HG03521 (cell line): ENCODE results near the gene DNM2.

ENCODE experiments used
- ATAC-seq: cut with Tn5 transposase; IDR thresholded peaks from one replicate; pipeline ENCODE4 v1.9.1; 2021; ENCODE audit warnings: mild to moderate bottlenecking, moderate library complexity; ENCODE audit not compliant: unreplicated experiment

Gene DNM2

DNA sequence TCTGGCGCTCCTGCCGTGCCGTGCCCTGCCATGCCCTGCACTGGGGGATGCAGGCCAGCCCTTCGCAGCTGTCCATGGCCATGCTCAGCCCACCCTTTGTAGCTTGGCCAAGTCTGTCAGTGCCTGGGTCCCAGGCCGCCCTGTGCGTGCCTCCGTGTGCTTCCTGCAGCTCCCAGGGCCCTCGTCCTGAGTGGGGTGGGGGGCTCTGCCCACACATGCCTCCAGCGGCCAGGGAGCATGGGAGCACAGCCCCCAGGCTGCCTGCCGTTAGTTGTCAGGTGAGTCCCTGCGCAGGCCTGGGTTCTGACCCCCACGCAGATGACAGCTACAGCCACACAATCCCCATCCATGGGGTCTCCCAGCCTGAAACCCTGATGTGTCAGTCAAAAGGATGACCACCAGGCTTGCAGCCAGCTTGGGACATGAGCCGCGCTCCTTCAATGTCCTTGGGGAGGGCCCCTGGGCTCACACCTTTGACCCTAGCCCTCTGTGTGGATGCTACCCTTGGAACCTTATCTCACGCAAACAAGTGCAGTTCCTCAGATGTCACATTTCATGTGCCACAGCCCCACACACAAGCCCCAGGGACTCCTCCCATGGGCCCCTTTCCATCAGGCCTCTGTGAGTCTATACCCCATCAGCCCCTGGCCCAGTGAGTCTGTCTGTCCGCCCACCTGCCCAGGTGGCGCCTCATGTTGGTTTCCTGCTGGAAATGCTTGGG is 93.7 kb downstream of the DNM2 start:
- ATAC-seq = no peak

DNA sequence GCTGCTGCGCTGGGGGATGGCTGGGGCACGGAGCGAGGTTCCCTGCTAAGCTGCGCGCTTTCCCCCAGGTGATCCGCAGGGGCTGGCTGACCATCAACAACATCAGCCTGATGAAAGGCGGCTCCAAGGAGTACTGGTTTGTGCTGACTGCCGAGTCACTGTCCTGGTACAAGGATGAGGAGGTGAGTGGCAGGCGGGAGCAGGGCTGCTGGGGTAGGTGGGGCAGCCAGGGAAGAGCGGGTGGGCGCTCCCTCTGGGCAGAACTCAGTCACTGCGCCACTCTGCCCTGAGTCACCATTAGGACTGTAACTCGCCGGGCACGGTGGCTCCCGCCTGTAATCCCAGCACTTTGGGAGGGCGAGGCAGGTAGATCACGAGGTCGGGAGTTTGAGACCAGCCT is 94.3 kb downstream of the DNM2 start:
- no peak for ATAC-seq

DNA sequence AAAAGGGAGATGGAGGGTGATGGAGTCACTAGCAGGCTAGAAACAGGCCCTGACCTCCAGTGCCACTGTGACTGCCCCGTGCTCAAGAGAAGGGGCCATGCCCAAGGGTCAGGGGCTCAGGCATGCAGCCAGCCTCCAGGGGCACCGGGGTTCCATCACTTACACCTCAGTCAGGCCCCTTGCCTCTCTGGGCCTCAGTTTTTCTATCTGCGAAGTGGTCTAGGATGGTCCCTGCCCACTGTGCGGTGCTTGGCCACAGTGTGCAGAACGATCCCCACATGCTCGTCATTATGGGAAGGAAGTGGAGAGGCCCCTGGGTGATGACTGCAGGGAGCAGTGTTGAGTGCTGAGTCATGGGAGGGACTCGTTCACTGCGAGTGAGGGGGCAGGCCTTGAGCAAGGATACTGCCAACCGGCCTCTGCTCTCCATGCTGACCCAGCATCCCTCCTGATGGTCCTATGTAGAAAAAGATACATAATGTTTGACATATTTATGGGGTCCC is 95.1 kb downstream of the DNM2 start:
- no peak for ATAC-seq

DNA sequence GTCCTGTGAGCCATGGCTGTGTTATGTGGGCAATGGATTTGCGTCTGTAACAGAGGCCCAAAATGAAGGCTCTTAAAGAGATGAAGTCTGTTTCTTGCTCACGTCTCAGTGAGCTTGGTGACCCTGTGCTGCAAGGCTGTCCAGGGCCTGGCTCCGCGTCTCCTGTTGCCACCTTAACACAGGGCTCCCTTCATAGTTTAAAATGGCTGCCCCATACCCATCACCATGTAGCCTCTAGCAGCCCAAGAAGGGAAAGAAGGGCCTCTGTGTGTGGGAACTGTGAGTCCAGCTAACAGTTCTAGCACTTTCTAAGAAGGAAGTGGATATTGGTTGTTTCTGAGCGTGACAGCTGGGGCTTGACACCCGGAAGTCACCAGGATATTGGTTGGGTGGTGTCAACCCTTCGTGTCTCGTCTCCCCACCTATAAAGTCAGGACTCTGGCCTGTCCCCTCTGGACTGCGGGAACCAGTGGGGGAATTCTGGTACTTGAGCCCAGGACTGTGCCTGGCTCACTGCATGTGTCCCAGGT is 97.2 kb downstream of the DNM2 start:
- no peak for ATAC-seq

DNA sequence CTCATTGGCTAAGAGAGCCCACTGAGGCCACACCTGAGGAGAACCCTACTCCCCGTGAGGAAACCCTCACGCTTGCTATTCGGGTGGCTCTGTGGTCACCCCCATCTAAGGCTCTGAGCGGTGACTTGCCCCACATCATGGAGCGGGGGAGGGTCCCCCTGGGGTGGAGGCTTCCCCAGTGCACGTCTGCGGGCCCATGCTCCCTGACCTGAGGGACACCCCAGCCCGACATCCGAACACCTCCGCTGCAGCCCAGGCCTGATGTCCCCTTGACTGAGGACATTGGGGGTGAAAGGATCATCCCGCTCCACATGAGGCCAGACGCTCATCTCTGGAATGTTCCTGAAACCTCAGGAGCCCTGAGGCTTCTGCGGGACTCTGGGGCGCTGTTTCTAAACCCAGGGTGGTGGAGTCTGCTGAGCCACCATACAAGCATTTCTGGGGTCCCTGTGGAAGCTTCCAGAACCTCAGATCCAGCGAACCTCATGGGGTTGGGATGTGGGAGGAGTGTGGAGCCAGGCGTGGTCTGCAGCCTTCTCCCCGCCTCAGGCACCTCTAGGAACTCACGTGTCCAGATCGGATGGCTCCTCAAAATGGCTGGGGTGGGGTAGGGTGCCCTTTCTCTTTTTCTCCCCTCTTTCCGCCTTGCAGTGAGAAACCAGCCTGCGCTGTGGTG is 98.2 kb downstream of the DNM2 start:
- ATAC-seq = no peak

DNA sequence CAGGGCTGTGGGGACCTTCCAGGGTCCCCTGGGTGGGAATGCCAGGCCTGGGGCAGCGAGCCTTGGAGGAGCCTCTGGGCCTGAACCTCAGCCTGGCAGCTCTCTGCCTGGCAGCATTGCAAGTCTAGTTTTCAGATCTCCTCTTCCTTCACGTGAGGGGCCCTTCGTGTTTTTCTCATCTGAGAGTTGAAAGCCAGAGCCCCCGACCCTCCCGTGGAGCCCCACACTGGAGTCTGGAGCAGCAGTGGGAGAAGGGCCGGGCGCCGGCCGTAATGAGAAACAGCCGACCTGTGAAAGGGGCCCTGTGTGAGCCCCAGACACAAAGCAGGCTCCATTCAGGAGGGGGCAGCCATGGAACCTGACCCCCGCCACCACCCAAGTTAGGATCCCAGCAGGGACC is 98.8 kb downstream of the DNM2 start:
- no peak for ATAC-seq

DNA sequence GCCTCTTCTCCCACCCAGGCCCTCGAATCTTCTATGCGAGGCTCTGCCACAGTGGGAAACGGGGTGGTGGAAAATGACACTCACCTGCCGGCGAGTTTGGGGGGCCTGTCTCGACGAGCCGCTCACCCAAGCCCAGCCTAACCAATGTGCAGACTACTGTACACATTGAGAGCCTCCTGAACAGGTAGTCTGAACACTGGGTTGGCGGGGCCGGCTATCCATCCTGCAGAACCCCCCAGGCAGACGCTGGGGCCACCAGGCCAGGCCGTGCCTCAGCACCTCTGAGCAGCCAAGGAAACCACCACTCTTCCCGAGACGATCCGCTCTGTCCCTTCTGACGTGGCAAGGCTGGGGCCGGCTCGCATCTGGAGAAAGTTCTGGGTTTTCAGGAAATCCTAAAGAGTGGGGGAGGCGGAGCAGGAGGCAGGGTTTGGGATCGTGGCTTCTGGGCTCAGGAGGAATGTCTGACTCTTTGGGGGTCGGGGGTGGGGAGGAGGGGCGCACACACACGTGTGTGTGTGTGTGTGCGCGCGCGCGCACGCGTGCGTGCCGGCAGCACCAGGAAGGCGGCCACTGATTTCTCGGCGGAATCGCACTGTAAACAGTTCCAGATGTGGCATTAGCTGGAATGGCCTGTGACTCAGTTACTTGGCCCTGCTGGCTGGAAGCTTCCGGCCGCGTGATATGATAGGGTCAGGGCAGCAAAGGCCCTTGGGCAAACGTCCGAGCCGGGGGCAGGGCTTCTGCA is 99.6 kb downstream of the DNM2 start:
- no peak for ATAC-seq

DNA sequence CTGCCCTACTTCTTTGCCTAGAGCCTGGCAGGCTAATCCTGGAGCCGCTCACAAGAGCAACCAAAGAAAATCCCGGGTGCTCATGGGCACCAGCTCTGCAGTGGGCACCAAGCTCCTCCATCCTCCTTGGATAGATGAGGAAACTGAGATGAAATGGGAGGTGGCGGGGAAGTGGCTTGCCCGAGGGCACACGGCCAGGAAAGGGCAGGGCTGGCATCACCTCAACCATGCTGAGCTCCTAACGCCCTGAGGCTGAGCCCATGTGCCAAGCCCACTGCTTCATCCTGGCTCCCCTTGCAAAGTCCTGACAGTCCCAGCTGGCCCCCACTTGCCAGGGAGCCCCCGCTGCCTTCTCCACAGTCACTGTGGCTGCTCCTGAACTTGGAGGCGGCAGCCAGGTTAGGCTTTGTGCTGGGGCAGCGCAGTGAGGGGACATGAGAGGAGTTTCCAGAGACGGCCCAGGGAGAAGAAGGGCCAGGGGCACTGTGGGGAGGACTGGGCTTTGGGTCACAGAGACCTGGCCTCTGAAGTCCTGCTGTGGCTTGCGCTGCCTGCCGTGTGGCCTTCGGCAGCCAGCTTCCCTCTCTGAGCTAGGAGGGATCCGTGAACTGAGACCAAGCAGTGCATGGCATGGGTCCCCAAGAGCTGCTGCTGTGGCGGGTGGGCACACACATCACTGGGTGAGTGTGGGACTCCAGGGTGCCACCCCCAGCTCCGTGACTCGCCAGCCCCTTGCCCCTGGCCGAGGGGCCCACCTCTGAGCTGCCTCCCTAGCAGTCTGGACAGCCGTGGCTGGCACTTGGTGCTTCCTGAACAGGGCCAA is 100.6 kb downstream of the DNM2 start:
- ATAC-seq = no peak

DNA sequence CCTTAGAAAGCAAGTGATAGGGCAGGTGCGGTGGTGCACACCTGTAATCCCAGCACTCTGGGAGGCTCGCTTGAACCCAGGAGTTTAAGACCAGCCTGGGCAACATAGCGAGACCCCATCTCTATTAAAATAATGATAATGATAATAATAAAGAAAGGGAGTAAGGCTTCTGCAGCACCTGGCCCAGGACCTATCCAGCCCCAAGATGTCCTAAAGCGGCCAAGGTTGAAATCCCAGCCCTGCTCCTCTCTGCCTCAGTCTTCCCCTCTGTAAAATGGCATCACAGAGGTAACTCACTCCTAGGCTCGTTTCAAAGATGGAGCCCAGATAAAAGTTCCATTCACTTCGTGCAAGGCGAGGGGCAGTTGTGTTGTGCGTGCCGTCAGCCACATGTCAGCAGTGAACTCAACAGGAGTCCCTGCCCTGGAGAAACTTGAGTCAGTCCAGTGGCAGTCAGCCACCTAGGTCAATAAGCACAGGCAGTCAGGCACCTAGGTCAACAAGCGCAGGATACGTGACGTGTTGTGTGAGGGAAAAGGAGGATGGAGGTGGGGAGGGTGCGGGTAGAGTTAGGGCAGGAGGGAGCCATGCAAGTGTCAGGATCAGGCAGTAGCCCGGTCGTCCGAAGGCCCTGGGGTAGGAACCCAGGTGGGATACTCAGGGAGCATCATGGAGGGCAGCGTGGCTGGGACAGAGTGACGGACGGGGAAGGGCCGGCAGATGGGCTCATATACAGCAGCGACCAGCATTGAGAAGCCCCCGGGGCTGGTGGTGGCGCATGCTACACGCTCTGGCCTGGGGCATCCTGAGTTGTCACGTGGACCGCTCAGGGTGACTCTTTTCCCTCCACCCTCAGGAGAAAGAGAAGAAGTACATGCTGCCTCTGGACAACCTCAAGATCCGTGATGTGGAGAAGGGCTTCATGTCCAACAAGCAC is 101.5 kb downstream of the DNM2 start:
- ATAC-seq = no peak

DNA sequence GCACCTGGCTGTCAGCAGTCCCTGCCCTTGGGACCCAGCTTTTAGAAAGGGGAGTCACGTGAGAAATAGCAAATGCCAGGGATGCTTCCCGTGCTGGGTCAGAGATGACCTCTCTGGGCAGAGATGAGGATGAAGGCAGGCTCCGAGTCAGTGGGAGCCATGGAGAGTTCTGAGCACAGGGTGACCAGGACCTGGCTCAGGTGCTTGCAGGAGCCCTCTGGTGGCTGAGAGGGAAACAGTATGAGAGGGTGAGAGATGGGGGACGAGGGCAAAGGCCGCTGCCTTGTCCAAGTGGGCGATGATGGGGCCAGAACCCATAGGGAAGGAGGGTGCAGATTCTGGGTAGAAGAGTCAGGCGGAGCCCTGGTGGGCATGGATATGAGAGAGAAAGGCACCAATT is 102.3 kb downstream of the DNM2 start:
- ATAC-seq = no peak

DNA sequence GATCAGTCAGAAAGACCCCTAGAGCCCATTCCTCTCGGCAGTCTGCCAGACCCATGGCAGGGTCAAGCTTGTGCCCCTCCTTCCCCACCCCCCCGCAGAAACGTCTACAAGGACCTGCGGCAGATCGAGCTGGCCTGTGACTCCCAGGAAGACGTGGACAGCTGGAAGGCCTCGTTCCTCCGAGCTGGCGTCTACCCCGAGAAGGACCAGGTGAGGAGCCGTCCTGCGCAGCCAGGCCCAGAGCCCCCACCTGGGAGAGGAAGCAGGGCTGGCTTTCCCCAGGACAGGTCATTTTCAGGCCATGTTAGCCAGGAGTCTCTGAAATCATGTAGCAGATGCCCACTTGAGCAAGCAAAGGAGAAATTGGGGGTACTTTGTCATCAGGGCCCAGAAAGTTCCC is 105.8 kb downstream of the DNM2 start:
- no peak for ATAC-seq

DNA sequence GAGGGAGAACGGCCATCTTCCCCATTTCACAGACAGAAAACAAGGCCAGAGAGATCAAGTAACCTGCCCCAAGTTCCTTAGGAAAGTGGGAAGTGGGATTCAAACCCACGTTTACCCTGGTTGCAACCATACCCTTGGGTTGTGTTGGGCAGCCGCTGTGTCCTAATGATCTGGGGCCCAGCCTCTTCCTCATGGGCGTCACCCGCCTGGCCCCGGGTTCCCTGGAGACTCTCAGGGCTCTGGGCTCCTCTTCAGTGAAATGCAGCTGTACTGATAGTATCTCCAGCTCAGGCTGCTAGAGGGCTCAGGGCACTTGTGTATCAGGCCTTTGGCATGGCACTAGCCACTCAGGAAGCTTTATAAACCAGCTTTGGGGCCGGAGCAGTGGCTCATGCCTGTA is 108.4 kb downstream of the DNM2 start:
- no peak for ATAC-seq

DNA sequence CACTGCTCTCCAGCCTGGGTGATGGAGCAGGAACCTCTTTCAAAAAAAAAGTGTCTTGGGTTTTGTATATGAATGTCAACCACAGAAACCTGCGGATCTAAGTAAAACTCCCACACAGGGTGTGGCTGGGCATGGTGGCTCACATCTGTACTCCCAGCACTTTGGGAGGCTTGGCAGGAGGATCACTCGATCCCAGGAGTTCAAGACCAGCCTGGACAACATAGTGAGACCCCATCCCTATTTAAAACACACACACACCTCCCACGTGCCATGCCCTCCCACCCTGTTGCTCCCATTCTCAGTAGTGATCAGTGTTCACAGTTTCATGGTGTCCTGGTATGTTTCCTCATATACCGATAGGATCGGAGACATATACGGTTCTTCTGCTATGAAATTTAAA is 109.0 kb downstream of the DNM2 start:
- ATAC-seq = no peak

DNA sequence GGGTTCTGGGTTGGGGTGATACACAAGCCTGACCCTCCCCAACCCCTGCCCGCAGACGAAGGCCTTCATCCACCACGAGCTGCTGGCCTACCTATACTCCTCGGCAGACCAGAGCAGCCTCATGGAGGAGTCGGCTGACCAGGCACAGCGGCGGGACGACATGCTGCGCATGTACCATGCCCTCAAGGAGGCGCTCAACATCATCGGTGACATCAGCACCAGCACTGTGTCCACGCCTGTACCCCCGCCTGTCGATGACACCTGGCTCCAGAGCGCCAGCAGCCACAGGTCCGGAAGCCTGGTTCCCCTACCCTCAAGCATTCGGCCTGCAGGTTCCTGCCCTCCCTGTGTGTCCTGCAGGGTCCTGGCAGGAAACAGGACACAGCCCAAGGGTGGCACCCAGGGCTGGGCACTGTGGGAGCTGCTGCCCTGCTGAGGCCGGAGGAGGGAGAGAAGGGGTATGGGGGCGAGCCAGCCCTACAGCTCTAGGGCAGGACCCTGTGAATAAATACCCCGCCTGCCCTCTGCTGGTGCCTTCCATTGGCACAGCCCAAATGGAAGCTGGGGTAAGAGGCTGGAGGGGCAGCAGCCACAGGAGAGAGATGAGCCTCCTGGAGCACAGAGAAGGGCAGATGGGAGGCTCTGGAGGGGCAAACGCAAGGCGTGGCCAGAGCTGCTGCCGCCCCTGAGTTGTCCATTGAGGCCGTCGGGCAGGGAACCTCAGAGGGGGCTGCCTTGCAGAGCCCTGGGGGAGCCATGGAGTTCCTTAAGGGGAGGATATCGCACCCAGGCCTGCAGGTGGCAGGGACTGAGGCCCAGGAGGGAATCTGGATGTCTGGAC is 111.3 kb downstream of the DNM2 start:
- no peak for ATAC-seq

DNA sequence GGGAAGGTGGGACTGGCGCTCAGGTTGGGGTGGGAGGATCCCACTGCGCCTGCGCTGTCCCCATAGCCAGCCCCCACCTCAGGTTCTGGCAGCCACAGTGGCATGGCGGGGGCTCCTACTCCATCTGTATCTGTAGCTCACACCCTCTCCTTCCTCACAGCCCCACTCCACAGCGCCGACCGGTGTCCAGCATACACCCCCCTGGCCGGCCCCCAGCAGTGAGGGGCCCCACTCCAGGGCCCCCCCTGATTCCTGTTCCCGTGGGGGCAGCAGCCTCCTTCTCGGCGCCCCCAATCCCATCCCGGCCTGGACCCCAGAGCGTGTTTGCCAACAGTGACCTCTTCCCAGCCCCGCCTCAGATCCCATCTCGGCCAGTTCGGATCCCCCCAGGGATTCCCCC is 112.1 kb downstream of the DNM2 start:
- ATAC-seq = no peak

DNA sequence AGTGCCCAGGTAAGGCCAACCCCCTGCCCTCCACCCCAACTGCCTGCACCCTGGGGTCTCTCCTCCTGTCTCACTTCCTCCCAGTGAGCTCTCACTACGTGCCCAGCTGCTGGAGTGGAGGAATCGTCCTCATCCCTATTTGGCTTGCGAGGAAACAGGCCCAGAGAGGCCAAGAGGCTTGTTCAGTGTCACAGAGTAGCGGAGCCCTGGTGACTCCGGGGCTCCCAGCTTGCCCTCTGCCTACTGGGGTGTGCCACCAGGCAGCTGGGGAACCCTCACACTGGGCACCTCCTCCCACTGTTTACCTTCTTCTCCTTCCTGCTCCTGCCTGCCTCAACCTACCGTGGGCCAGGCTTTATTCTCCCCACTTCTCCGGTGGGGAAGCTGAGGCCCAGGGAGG is 112.5 kb downstream of the DNM2 start:
- ATAC-seq = no peak

DNA sequence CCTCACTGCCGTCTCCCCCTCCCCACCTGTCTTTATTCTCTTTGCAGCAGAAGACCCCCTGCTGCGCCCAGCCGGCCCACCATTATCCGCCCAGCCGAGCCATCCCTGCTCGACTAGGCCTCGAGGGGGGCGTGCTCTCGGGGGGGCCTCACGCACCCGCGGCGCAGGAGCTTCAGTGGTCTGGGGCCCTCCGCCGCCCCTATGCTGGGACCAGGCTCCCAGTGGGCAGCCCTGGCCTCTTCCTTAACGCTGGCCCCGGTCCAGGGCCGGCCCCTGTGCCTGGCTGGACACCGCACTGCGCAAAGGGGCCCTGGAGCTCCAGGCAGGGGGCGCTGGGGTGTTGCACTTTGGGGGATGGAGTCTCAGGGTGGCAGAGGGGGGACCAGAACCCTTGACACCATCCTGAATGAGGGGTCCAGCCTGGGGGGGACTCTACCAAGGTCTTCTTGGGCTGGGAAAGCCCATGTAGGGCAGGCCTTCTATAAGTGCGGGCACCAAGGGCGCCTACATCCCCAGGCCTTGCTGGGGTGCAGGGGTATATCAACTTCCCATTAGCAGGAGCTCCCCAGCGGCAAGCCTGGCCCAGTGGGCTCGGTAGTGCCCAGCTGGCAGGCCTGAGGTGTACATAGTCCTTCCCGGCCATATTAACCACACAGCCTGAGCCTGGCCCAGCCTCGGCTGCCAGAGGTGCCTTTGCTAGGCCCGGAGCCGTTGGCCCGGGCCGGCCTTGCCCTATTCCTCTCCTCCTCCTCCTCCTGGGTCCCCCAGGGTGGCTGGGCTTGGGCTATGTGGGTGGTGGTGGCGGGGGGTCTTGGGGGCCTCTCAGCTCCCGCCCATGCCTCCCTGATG is 113.3 kb downstream of the DNM2 start:
- ATAC-seq = no peak
